ENCODE results near the gene ZDHHC14. TPM values are rescaled to one million over a fixed set of nuclear protein-coding genes. Genes with fewer than 3 reads are reported as not detected.
A peak's percentile ranks its signal among the peaks of the same experiment; 100 is the strongest.

ZDHHC14 gene
- total RNA-seq, 1 experiment from 2014 or later: 5.9 TPM

- no peak for DNase-seq
- no peak overlapping the region for H3K27ac ChIP-seq
- H3K27me3 ChIP-seq: no peaks in the 10 kb centered on the region
- no peaks in the 10 kb centered on the region for H3K36me3 ChIP-seq
- H3K9me3 ChIP-seq (replicated peaks): no peaks in the 10 kb centered on the region
- no peaks in the 10 kb centered on the region for H3K4me1 ChIP-seq
- H3K4me3 ChIP-seq: no peak overlapping the region
Observed at GRCh38 chr6:157547112-157547511, 166.1 kb downstream of the ZDHHC14 start.

GRCh38 chr6:157548635-157549467, 167.9 kb downstream of the ZDHHC14 start:
- Histone ChIP-seq H3K4me1 (no peaks in the 10 kb centered on the region), H3K36me3 (no peaks in the 10 kb centered on the region), H3K9me3 (replicated peaks) (no peaks in the 10 kb centered on the region), H3K4me3 (no peak overlapping the region), H3K27me3 (no peaks in the 10 kb centered on the region), H3K27ac (no peak overlapping the region)
- DNase-seq: no peak

DNA sequence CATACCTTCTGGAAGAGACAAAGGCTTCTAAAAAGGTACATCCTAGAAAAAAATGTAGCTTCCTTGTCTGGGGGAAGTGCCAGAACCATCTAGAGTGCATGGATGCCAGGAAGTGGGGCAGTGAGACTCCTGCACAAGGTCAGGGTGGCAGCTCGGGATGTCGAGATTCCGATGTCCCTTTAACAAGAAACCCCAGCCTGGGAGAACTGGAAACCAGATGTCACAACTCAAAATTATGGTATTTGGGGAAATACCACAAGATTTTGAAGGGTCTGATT, 168.4 kb downstream of the ZDHHC14 start:
- Histone ChIP-seq H3K9me3 (replicated peaks) (no peaks in the 10 kb centered on the region), H3K4me1 (no peaks in the 10 kb centered on the region), H3K36me3 (no peaks in the 10 kb centered on the region), H3K27ac (no peak overlapping the region), H3K27me3 (no peaks in the 10 kb centered on the region), H3K4me3 (no peak overlapping the region)
- no peak for DNase-seq

GRCh38 chr6:157550114-157550989, 169.4 kb downstream of the ZDHHC14 start:
- Histone ChIP-seq H3K4me3 (no peak overlapping the region), H3K27ac (no peak overlapping the region), H3K4me1 (no peaks in the 10 kb centered on the region), H3K36me3 (no peaks in the 10 kb centered on the region), H3K27me3 (no peaks in the 10 kb centered on the region), H3K9me3 (replicated peaks) (no peaks in the 10 kb centered on the region)
- DNase-seq: no peak

DNA sequence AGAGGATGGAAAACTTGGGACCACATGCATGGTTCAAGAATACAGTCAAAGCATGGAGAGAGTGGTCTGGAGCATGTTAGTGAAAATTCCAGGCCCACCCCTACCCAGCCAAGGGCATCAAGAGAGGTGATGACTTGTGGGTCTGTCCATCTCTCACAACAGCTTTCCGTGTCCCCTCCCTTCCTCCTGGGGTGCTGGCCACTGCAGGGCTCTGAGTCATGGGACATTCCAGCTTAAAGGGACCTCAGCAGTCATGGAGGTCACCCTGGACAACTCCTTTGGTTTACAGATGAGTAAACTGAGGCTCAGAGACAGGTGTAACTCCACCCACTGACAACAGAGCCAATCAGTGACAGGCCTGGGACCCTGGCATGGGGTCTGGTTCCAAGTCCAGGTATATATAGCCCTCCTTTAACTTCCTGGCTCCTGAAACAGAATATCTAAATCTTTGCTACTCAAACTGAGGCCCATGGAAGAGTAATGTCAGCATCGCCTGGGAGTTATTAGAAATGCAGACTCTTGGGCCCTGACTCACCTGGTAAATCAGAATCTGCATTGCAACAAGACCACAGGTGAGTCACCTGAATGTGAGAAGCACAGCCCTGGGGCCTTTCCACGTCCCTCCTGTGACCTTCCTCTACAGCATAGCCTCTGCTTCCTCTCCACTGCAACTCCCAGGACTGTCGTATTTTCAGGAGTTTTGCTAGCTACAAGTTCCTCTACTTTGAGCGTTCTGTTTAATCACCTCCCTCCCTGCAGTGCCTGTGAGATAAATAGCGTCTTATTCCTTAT, 170.2 kb downstream of the ZDHHC14 start:
- H3K36me3 ChIP-seq: no peaks in the 10 kb centered on the region
- H3K4me3 ChIP-seq: no peak overlapping the region
- H3K9me3 ChIP-seq (replicated peaks): no peaks in the 10 kb centered on the region
- H3K4me1 ChIP-seq: no peaks in the 10 kb centered on the region
- H3K27me3 ChIP-seq: no peaks in the 10 kb centered on the region
- no peak for DNase-seq
- no peak overlapping the region for H3K27ac ChIP-seq

- Histone ChIP-seq H3K4me1 (no peaks in the 10 kb centered on the region), H3K27me3 (no peaks in the 10 kb centered on the region), H3K36me3 (no peaks in the 10 kb centered on the region), H3K27ac (no peak overlapping the region), H3K4me3 (no peak overlapping the region), H3K9me3 (replicated peaks) (no peaks in the 10 kb centered on the region)
- no peak for DNase-seq
Observed at GRCh38 chr6:157552081-157552747, 171.2 kb downstream of the ZDHHC14 start.

DNA sequence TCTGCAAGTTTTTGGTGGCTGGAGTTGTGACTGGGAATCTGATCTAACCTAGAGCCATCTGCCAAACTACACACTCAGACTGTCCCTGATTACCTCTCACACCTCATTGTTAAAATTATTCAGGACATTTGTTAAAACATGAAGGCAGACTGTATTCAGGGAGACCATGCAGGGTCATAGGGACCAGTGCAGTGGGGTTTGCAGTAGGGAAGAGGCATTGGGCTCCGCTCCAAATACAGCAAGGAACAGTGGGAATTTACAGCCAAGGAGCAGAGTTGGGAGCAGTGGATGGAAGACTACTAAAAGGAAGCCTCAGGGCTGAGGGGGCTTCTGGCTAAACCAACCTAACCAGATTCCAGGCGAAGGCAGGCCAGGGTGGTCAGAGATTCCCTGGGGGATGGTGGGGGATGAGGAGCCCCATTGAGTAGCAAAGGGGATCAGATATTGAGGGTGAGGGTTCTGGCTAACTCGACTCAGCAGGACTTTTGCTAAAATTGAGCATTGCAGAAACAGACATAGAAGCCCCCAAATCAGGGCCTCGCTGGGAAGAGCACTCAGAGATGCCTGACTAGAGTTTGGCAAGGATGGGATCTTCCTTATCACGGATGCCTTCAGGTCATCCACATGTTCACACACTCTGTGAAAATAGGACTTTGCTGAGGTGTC, 172.0 kb downstream of the ZDHHC14 start:
- no peaks in the 10 kb centered on the region for H3K4me1 ChIP-seq
- H3K9me3 ChIP-seq (replicated peaks): no peaks in the 10 kb centered on the region
- no peaks in the 10 kb centered on the region for H3K27me3 ChIP-seq
- no peak overlapping the region for H3K27ac ChIP-seq
- no peak overlapping the region for H3K4me3 ChIP-seq
- no peak for DNase-seq
- no peaks in the 10 kb centered on the region for H3K36me3 ChIP-seq

GRCh38 chr6:157554747-157555146, 173.8 kb downstream of the ZDHHC14 start:
- H3K36me3 ChIP-seq: no peaks in the 10 kb centered on the region
- DNase-seq: no peak
- H3K4me3 ChIP-seq: no peak overlapping the region
- H3K4me1 ChIP-seq: no peaks in the 10 kb centered on the region
- H3K9me3 ChIP-seq (replicated peaks): no peaks in the 10 kb centered on the region
- no peaks in the 10 kb centered on the region for H3K27me3 ChIP-seq
- H3K27ac ChIP-seq: no peak overlapping the region

DNA sequence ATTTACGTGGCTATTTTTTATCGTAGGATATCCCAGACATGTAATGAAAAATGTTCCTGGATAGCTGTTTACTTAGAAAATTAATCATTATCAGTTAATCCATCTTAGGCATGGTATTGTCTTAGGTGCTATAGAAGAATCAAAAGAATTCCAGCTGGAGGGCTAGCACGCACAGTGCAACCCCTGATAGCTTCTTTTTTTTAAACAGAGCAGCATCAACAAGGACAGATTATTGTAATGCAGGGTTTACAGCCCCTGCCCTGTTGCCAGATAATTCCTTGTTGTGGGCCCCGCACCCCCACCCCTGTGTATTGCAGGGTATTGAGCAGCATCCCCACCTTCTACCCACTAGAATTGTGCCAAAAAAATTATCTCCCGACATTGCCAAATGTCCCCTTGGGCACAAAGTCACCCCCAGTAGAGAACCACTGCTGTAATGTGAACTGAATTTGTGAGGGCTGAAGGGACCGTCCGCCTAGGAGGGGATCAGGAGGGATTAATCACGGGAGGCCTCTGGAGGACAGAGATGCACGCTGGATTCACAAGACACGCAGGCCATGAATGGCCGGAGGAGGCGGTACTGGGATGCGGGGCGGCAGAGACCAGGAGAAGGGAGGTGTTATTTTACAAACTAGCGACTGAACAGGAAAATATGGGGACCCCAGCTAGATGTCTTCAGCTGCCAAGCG, 174.6 kb downstream of the ZDHHC14 start:
- Histone ChIP-seq H3K27ac (no peak overlapping the region), H3K36me3 (no peaks in the 10 kb centered on the region), H3K27me3 (no peaks in the 10 kb centered on the region), H3K4me3 (no peak overlapping the region), H3K4me1 (no peaks in the 10 kb centered on the region), H3K9me3 (replicated peaks) (no peaks in the 10 kb centered on the region)
- no peak for DNase-seq

DNA sequence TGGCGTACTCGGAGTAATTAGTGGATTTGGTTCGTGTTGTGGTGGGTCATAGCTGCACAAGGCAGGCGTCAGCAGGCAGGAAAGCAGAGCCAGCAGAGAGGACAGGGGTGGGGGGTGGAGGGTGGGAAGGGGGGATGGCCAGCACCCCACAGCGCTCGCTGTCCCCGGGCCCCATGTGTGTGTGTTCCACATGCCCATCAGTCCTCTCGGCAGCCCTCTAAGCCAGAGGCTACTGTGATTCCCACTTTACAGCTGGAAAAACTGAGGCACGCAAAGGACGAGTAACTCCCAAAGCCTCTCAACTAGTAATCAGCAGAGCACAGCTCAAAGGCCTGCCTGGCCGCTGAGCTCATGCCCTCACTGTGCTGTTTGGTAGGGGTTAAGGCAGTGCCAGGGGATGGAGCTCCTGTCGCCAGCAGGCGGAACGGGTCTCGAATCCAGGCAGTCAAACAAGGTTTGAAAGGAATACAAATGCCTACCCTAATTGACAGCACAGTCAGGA, 175.2 kb downstream of the ZDHHC14 start:
- Histone ChIP-seq H3K4me1 (no peaks in the 10 kb centered on the region), H3K9me3 (replicated peaks) (no peaks in the 10 kb centered on the region), H3K36me3 (no peaks in the 10 kb centered on the region), H3K4me3 (no peak overlapping the region), H3K27ac (no peak overlapping the region), H3K27me3 (no peaks in the 10 kb centered on the region)
- no peak for DNase-seq

DNA sequence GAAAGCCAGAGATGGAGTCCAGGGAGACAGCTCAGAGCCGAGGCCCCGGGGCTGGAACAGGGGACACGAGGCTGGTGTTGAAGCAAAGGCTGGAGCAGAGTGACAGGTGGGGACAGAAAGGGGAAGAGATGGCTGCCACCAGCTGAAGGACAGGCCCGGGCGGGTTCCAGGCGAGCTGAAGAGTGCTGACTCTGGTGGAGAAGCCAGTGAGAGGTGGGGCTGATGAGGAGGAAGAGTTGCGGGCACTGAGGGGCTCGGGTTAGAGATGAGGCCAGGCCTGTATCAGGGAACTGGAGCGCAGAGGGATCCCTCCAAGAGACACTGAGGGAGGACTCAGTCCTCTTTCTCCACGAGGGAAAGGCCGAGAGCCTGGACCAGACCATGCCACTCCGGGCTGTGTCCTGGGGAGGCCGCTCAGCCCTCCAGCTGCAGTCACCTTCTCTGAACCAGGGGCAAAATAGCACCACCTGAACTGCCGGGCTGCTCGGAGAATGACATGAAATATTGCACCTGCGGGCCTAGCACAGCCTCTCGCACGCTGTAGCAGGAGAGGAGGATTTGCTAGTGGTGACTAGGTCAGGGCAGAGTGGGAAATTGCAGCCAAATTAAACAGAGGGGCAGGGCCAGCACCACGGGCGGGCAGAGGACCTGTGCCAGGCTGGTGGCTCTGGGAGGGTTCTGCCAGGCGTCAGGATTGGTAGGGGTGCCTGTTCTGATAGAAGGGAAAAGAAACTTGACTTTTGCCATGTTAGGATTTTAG, 175.9 kb downstream of the ZDHHC14 start:
- Histone ChIP-seq H3K36me3 (no peaks in the 10 kb centered on the region), H3K27me3 (no peaks in the 10 kb centered on the region), H3K4me3 (no peak overlapping the region), H3K27ac (no peak overlapping the region), H3K9me3 (replicated peaks) (no peaks in the 10 kb centered on the region), H3K4me1 (no peaks in the 10 kb centered on the region)
- DNase-seq: no peak

GRCh38 chr6:157557559-157557958, 176.6 kb downstream of the ZDHHC14 start:
- H3K9me3 ChIP-seq (replicated peaks): no peaks in the 10 kb centered on the region
- no peaks in the 10 kb centered on the region for H3K27me3 ChIP-seq
- no peaks in the 10 kb centered on the region for H3K4me1 ChIP-seq
- H3K4me3 ChIP-seq: no peak overlapping the region
- H3K36me3 ChIP-seq: no peaks in the 10 kb centered on the region
- no peak for DNase-seq
- no peak overlapping the region for H3K27ac ChIP-seq

- DNase-seq: peak in 1 of 2 experiments; percentile 13
- Histone ChIP-seq H3K27me3 (no peaks in the 10 kb centered on the region), H3K36me3 (no peaks in the 10 kb centered on the region), H3K27ac (no peak overlapping the region), H3K9me3 (replicated peaks) (no peaks in the 10 kb centered on the region), H3K4me3 (no peak overlapping the region), H3K4me1 (no peaks in the 10 kb centered on the region)
Observed at GRCh38 chr6:157558049-157558448, 177.1 kb downstream of the ZDHHC14 start.

Measured in SJCRH30 (cell line).